MCF 10A (cell line): Measurements from ENCODE around the gene CDK15. TPM values are rescaled to one million over a fixed set of nuclear protein-coding genes. Genes with fewer than 3 reads are reported as not detected.

ENCODE experiments used
- BruUV-seq: library from RNA; stranded (reverse); fragments of 400-500 nt; replicated peaks from 2 replicates; lab custom pipeline; 2021; lab: Mats Ljungman, UMichigan
- CTCF ChIA-PET: fragments of 300-600 bp; sonication (Branson Sonifier 250); formaldehyde crosslinking; extraction: SDS; loops from one replicate; lab custom pipeline; 2021; ENCODE audit warnings: antibody characterized with exemption, inconsistent platforms; lab: Yijun Ruan, JAX
- POLR2A ChIA-PET: fragments of 300-600, 350-650 bp; sonication (Branson Sonifier 250); formaldehyde crosslinking; extraction: SDS; loops from one replicate; lab custom pipeline; 2020; ENCODE audit warnings: antibody characterized with exemption, inconsistent platforms; lab: Yijun Ruan, JAX
- DNase-seq: peaks from one replicate; pipeline ENCODE4 v3.0.0-alpha.2; 2018; ENCODE audit not compliant: unreplicated experiment
- H3K27ac Mint-ChIP-seq: one replicate; pipeline ENCODE4 v1.8.0; 2022; ENCODE audit warnings: mild to moderate bottlenecking, low read depth, mixed read lengths; ENCODE audit not compliant: unreplicated experiment
- H3K27me3 Mint-ChIP-seq: one replicate; pipeline ENCODE4 v1.8.0; 2022; ENCODE audit warnings: mixed read lengths; ENCODE audit not compliant: insufficient read depth, unreplicated experiment
- H3K36me3 Mint-ChIP-seq: one replicate; pipeline ENCODE4 v1.8.0; 2022; ENCODE audit warnings: mild to moderate bottlenecking, moderate library complexity, mixed read lengths; ENCODE audit not compliant: insufficient read depth, unreplicated experiment
- H3K4me1 Mint-ChIP-seq: one replicate; pipeline ENCODE4 v1.8.0; 2022; ENCODE audit warnings: mixed read lengths; ENCODE audit not compliant: insufficient read depth, unreplicated experiment
- H3K4me3 Mint-ChIP-seq: one replicate; pipeline ENCODE4 v1.8.0; 2022; ENCODE audit warnings: mild to moderate bottlenecking, moderate library complexity, mixed read lengths; ENCODE audit not compliant: unreplicated experiment
- H3K9me3 Mint-ChIP-seq: one replicate; pipeline ENCODE4 v1.8.0; 2022; ENCODE audit warnings: mixed read lengths; ENCODE audit not compliant: unreplicated experiment
- intact Hi-C: fragments of 100-400 bp; cut with micrococcal nuclease; formaldehyde crosslinking; loops from 2 replicates; pipeline ENCODE4 v1.14.1; 2022
- total RNA-seq: library from RNA; stranded (reverse); gene quantifications from 2 replicates; pipeline ENCODE4 v1.2.3, GENCODE V29; 2022
- TF ChIP-seq, protein P1 (sequence below): fragments of 200-600 bp; IDR thresholded peaks from one replicate; pipeline ENCODE4 v1.8.0; 2022; ENCODE audit warnings: antibody characterized with exemption, mild to moderate bottlenecking; ENCODE audit not compliant: unreplicated experiment

The CDK15 gene
- total RNA-seq, 1 experiment from 2014 or later: not detected

DNA sequence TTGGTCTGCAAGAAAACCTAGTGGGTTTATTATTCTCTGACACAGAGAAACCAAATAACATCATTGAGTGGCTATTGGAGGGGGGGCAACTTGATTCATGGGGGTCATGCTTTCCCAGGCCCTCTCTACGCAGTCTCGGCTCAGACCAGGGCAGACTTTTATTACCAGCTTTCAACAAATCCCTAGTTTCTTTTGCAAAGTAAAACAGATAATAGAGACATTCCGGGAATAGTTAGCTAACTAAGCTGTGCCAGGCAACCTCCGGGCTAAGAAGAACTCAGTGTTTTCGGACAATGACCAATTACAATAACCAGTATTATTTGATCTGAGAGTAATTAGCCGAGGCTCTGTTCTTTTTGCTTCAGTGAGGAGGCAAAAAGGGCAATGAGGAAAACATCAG, 66.3 kb downstream of the CDK15 start:
- CTCF ChIA-PET: interaction anchor here (1.4 kb wide), 1 partner anchor 12 kb away, joined by 9 read pairs; no protein-coding TSS in a partner anchor
- TF ChIP-seq, protein P1, sequence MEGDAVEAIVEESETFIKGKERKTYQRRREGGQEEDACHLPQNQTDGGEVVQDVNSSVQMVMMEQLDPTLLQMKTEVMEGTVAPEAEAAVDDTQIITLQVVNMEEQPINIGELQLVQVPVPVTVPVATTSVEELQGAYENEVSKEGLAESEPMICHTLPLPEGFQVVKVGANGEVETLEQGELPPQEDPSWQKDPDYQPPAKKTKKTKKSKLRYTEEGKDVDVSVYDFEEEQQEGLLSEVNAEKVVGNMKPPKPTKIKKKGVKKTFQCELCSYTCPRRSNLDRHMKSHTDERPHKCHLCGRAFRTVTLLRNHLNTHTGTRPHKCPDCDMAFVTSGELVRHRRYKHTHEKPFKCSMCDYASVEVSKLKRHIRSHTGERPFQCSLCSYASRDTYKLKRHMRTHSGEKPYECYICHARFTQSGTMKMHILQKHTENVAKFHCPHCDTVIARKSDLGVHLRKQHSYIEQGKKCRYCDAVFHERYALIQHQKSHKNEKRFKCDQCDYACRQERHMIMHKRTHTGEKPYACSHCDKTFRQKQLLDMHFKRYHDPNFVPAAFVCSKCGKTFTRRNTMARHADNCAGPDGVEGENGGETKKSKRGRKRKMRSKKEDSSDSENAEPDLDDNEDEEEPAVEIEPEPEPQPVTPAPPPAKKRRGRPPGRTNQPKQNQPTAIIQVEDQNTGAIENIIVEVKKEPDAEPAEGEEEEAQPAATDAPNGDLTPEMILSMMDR: no peak
- Mint-ChIP-seq H3K27me3 (peaks cover 11% of the 10 kb centered on the region), H3K4me1 (no peaks in the 10 kb centered on the region), H3K9me3 (no peaks in the 10 kb centered on the region), H3K4me3 (no peak overlapping the region), H3K27ac (no peak overlapping the region), H3K36me3 (no peaks in the 10 kb centered on the region)
- no TSS peak for BruUV-seq
- POLR2A ChIA-PET: no interaction called here
- no peak for DNase-seq
- intact Hi-C loops: no loop called here

DNA sequence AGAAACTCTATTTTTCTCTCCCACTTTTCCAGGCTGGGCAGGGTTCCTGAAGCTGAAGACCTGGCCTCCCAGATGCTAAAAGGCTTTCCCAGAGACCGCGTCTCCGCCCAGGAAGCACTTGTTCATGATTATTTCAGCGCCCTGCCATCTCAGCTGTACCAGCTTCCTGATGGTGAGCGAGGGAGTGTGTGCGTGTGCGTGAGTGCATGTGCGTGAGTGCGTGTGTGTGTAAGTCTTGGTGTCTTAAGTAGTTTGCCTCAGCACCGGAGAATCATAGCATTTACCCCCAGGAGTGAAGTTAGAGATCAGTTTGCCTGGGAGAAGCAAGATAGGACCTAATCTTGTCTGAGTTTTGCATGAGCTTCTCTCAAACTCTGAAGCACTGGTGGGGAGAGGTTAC, 73.7 kb downstream of the CDK15 start:
- H3K4me3 Mint-ChIP-seq: no peak overlapping the region
- no TSS peak for BruUV-seq
- no peaks in the 10 kb centered on the region for H3K9me3 Mint-ChIP-seq
- intact Hi-C loops: no loop called here
- ChIA-PET CTCF (interaction anchor here (3.5 kb wide), 1 partner anchor 19 kb away, joined by 15 read pairs; no protein-coding TSS in a partner anchor), POLR2A (no interaction called here)
- peaks cover 32% of the 10 kb centered on the region for H3K27me3 Mint-ChIP-seq
- H3K27ac Mint-ChIP-seq: no peak overlapping the region
- TF ChIP-seq, protein P1: no peak
- no peaks in the 10 kb centered on the region for H3K36me3 Mint-ChIP-seq
- peaks cover 18% of the 10 kb centered on the region for H3K4me1 Mint-ChIP-seq
- no peak for DNase-seq

DNA sequence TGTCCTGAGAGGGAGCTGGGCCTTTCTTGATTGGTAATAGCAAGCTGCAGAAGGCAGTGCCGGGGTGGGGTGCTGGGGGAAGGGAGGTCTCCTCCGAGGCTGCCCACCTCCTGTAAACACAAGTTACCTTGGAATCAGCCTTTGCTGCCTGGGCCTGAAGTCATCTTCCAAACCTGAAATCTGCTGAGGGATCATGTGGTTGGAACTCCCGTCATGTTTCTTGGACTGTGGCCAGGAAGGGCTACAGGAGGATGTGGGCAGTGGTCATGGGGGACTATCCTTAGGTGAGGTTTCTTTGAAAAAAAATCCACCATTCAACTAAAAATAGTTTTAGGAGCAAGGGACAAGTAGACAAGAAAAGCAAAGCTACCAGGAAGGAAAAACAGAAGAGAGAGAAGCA, 74.2 kb downstream of the CDK15 start:
- ChIA-PET POLR2A (no interaction called here), CTCF (interaction anchor here (3.5 kb wide), 1 partner anchor 20 kb away, joined by 15 read pairs; no protein-coding TSS in a partner anchor)
- Mint-ChIP-seq H3K4me3 (no peak overlapping the region), H3K27ac (no peak overlapping the region), H3K36me3 (no peaks in the 10 kb centered on the region), H3K4me1 (peaks cover 18% of the 10 kb centered on the region), H3K9me3 (no peaks in the 10 kb centered on the region), H3K27me3 (peaks cover 32% of the 10 kb centered on the region)
- no peak for DNase-seq
- no TSS peak for BruUV-seq
- TF ChIP-seq, protein P1: no peak
- intact Hi-C loops: no loop called here

DNA sequence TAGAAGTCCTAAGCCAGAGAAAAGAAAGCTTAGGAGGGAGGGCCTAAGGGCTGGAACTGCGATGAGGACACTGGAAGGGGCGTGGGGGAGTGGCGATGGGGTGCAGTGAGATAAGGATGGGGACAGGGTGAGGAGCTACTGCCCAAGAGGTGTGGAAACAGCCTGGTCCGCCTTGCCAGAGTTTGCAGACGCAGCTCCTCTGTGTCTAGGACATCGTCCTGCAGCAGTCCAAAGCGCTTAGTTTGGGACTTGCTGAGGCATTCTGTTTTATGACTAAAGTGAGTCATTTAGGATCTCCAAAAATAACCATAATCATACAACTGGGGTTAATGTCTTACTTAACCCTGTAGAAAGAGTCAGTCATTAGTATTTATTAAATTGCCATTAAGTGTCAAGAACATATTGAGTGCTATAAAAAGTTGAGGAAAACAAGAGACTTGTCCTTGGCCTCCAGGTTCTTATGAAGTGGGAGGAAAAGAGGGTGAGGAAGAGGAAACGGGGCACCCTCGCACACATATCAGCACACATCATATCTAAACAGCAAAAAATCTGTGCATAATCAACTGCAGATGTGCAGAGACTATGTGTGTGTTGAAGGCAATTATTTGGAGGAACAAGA, 74.8 kb downstream of the CDK15 start:
- peaks cover 18% of the 10 kb centered on the region for H3K4me1 Mint-ChIP-seq
- intact Hi-C loops: no loop called here
- TF ChIP-seq, protein P1: no peak
- POLR2A ChIA-PET: no interaction called here
- peaks cover 32% of the 10 kb centered on the region for H3K27me3 Mint-ChIP-seq
- CTCF ChIA-PET: interaction anchor here (3.5 kb wide), 1 partner anchor 20 kb away, joined by 15 read pairs; no protein-coding TSS in a partner anchor
- no peak overlapping the region for H3K27ac Mint-ChIP-seq
- no peak for DNase-seq
- H3K4me3 Mint-ChIP-seq: no peak overlapping the region
- H3K9me3 Mint-ChIP-seq: no peaks in the 10 kb centered on the region
- no TSS peak for BruUV-seq
- H3K36me3 Mint-ChIP-seq: no peaks in the 10 kb centered on the region
